Measurements from ENCODE around the gene SLC1A3. TPM values are rescaled to one million over a fixed set of nuclear protein-coding genes. Genes with fewer than 3 reads are reported as not detected.

SLC1A3 gene
- total RNA-seq, 1 donor from 2014 or later: 93.2 TPM

DNA sequence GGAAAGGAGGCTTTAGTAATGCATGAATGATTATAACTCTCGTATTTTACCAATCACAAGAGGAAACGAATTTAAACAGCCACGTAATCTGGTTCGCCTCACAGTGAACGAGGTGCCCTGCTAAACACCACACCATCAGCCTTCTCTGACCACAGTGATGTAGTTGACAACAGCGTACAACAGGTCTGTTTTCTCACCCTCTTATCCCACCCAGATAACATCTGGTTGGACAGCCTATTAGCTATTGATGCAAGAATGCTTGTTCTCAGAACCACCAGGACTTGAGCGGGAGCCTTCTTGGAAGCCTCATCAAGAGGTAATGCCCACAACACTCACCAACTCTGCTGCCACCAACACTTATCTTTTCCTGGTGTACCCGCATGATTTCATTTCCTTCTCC, 23.3 kb downstream of the SLC1A3 start:
- peaks cover 8% of the 10 kb centered on the region for H3K4me1 Mint-ChIP-seq (ENCODE audit: unreplicated experiment)
- H3K36me3 Mint-ChIP-seq: peaks cover 20% of the 10 kb centered on the region
- TF ChIP-seq, protein P1, sequence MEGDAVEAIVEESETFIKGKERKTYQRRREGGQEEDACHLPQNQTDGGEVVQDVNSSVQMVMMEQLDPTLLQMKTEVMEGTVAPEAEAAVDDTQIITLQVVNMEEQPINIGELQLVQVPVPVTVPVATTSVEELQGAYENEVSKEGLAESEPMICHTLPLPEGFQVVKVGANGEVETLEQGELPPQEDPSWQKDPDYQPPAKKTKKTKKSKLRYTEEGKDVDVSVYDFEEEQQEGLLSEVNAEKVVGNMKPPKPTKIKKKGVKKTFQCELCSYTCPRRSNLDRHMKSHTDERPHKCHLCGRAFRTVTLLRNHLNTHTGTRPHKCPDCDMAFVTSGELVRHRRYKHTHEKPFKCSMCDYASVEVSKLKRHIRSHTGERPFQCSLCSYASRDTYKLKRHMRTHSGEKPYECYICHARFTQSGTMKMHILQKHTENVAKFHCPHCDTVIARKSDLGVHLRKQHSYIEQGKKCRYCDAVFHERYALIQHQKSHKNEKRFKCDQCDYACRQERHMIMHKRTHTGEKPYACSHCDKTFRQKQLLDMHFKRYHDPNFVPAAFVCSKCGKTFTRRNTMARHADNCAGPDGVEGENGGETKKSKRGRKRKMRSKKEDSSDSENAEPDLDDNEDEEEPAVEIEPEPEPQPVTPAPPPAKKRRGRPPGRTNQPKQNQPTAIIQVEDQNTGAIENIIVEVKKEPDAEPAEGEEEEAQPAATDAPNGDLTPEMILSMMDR (conservative IDR thresholded peaks at IDR 0.05): no peak
- H3K27me3 Mint-ChIP-seq: no peaks in the 10 kb centered on the region
- DNase-seq (ENCODE audit: extremely low spot score, unreplicated experiment): no peak
- H3K27ac Mint-ChIP-seq: no peak overlapping the region
- H3K9me3 Mint-ChIP-seq: peaks cover 6% of the 10 kb centered on the region
- H3K4me3 Mint-ChIP-seq: no peak overlapping the region

- Mint-ChIP-seq H3K27ac (no peak overlapping the region), H3K36me3 (peaks cover 20% of the 10 kb centered on the region), H3K4me1 (ENCODE audit: unreplicated experiment) (peaks cover 8% of the 10 kb centered on the region)
Observed at GRCh38 chr5:36630201-36631145, 24.1 kb downstream of the SLC1A3 start.

GRCh38 chr5:36631154-36631553, 24.7 kb downstream of the SLC1A3 start:
- no peak overlapping the region for H3K4me3 Mint-ChIP-seq
- no peaks in the 10 kb centered on the region for H3K27me3 Mint-ChIP-seq
- H3K36me3 Mint-ChIP-seq: peaks cover 26% of the 10 kb centered on the region
- TF ChIP-seq, protein P1 (conservative IDR thresholded peaks at IDR 0.05): no peak
- H3K4me1 Mint-ChIP-seq (ENCODE audit: unreplicated experiment): peaks cover 8% of the 10 kb centered on the region
- no peak overlapping the region for H3K27ac Mint-ChIP-seq
- DNase-seq (ENCODE audit: extremely low spot score, unreplicated experiment): no peak
- peaks cover 6% of the 10 kb centered on the region for H3K9me3 Mint-ChIP-seq

More at GRCh38 chr5:36630201-36631145, 24.1 kb downstream of the SLC1A3 start:
- H3K4me3 Mint-ChIP-seq: no peak overlapping the region
- DNase-seq (ENCODE audit: extremely low spot score, unreplicated experiment): no peak
- H3K27me3 Mint-ChIP-seq: no peaks in the 10 kb centered on the region
- peaks cover 6% of the 10 kb centered on the region for H3K9me3 Mint-ChIP-seq
- TF ChIP-seq, protein P1 (conservative IDR thresholded peaks at IDR 0.05): no peak

DNA sequence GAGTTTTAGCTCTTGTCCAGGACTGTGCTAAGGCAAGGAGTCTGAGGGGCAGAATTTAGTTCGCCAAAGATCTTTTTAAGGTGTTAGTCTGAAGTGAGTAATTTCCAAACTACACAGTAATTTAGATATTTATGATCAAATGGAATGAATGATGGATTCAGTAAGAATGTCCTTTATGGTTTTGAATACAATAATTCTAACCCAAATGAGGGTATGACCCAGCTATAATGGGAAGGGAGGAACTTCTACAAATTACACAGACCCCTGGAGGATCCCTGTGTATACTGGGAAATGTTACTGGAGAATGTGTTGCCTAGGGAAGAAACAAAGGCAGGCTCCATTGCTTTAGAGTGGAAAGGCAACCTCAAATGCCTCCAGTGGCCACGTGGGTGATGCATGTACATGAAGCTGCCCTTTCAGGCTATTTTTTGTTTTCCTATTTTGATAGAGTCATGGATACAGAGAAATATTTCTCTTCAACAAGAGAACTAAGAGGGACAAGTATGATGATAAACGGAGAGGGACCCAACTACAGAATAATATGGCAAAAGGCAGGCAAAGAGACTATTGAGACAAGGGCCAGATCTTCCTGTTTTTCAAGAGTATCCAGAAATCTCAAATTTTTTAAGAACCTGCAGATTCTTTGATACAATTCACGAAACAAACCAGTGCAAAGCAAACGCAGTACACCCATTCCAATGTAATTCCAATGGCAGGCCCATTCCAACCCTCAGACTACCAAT, 25.4 kb downstream of the SLC1A3 start:
- Mint-ChIP-seq H3K4me3 (peak overlapping the region; percentile 20), H3K4me1 (ENCODE audit: unreplicated experiment) (peaks cover 8% of the 10 kb centered on the region), H3K27me3 (no peaks in the 10 kb centered on the region), H3K36me3 (peaks cover 27% of the 10 kb centered on the region), H3K27ac (peak overlapping the region; percentile 40), H3K9me3 (peaks cover 6% of the 10 kb centered on the region)
- TF ChIP-seq, protein P1 (conservative IDR thresholded peaks at IDR 0.05): no peak
- DNase-seq (ENCODE audit: extremely low spot score, unreplicated experiment): no peak

GRCh38 chr5:36632363-36632664, 25.9 kb downstream of the SLC1A3 start:
- no peak overlapping the region for H3K4me3 Mint-ChIP-seq
- no peaks in the 10 kb centered on the region for H3K27me3 Mint-ChIP-seq
- no peak for DNase-seq (ENCODE audit: extremely low spot score, unreplicated experiment)
- H3K36me3 Mint-ChIP-seq: peaks cover 27% of the 10 kb centered on the region
- H3K9me3 Mint-ChIP-seq: peaks cover 6% of the 10 kb centered on the region
- peaks cover 8% of the 10 kb centered on the region for H3K4me1 Mint-ChIP-seq (ENCODE audit: unreplicated experiment)
- no peak overlapping the region for H3K27ac Mint-ChIP-seq
- TF ChIP-seq, protein P1 (conservative IDR thresholded peaks at IDR 0.05): no peak
